Measurements from ENCODE around the gene ZNF670. TPM values are rescaled to one million over a fixed set of nuclear protein-coding genes. Genes with fewer than 3 reads are reported as not detected.
A peak's percentile ranks its signal among the peaks of the same experiment; 100 is the strongest.
"Not testable (repeated sequence)": the region's sequence is repeated elsewhere in the genome, so short reads cannot be mapped to it uniquely, and the experiment has no call there.

ZNF670 gene
- polyA plus RNA-seq, 1 of the 3 experiments (the other 2 are of a cell fraction): 0.84 TPM

DNA sequence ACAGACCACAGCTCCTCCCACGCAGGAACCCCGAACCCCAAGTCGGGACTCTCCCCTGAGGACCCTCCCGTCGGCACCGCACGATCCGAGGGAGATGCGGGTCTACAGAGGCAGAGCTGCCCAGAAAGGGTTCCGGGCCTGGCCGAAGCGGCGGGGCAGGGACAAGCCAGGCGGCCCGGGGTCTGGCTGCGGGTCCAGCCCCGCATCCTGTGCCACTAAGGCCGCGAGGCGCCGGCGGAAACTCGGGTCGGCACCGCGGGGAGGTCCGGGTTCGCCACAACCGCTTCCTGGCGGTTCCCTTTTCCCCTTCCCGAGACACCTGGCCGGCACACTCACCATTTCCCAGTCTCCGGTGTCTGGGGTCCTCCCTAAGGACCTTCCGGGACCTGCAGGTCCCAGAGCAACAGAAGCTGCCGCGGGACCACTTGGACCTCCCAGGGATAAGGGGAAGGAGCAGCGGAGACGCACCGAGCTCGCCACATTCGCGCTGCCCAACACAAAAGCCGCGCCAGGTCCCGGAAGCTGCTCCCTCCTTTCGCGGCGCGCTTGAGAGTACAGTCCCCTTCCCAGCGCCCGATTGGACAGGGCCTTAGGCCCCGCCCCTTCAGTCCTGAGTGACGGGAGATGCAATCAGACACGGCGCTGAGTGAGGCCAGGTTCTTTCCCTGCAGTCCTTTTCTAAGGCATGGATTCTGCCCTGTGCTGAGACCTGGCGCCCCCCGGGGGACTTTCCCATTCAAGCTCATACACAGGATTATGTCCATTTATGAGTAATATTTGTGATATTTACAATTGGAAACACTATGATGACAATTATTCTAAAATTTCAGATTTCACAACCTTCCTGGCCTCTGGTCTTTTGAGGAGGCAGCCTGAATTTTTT is at the start of gene ZNF670 (continued):
- no peak for TF ChIP-seq RXRA (IDR thresholded peaks at IDR 0.05; ENCODE audit: borderline replicate concordance, low read depth)
- no peak; the same call in 1 of the 2 replicates for TF ChIP-seq SIN3A (IDR thresholded peaks at IDR 0.05; ENCODE audit: borderline replicate concordance, low read depth, low read length)
- TF ChIP-seq EZH2phosphoT487 (IDR thresholded peaks at IDR 0.05; ENCODE audit: borderline replicate concordance, low read depth): no peak
- TF ChIP-seq FOXJ3 (CRISPR knock-in tag; IDR thresholded peaks at IDR 0.05): no peak
- TF ChIP-seq, protein P1, sequence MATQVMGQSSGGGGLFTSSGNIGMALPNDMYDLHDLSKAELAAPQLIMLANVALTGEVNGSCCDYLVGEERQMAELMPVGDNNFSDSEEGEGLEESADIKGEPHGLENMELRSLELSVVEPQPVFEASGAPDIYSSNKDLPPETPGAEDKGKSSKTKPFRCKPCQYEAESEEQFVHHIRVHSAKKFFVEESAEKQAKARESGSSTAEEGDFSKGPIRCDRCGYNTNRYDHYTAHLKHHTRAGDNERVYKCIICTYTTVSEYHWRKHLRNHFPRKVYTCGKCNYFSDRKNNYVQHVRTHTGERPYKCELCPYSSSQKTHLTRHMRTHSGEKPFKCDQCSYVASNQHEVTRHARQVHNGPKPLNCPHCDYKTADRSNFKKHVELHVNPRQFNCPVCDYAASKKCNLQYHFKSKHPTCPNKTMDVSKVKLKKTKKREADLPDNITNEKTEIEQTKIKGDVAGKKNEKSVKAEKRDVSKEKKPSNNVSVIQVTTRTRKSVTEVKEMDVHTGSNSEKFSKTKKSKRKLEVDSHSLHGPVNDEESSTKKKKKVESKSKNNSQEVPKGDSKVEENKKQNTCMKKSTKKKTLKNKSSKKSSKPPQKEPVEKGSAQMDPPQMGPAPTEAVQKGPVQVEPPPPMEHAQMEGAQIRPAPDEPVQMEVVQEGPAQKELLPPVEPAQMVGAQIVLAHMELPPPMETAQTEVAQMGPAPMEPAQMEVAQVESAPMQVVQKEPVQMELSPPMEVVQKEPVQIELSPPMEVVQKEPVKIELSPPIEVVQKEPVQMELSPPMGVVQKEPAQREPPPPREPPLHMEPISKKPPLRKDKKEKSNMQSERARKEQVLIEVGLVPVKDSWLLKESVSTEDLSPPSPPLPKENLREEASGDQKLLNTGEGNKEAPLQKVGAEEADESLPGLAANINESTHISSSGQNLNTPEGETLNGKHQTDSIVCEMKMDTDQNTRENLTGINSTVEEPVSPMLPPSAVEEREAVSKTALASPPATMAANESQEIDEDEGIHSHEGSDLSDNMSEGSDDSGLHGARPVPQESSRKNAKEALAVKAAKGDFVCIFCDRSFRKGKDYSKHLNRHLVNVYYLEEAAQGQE (IDR thresholded peaks at IDR 0.05; ENCODE audit: low read depth, low read length): no peak
- TF ChIP-seq SMC3 (IDR thresholded peaks at IDR 0.05; ENCODE audit: low read depth, low read length): peak; percentile 33; the same call in 1 of the 2 replicates
- TF ChIP-seq EP300 (IDR thresholded peaks at IDR 0.05; ENCODE audit: borderline replicate concordance in 1 of 2, low read depth in 1 of 2, low read length in 1 of 2): no peak
- TF ChIP-seq YY1 (IDR thresholded peaks at IDR 0.05; ENCODE audit: low read depth): no peak
- TF ChIP-seq POLR2AphosphoS5 (IDR thresholded peaks at IDR 0.05; ENCODE audit: low read depth, low read length): peak; percentile 82

DNA sequence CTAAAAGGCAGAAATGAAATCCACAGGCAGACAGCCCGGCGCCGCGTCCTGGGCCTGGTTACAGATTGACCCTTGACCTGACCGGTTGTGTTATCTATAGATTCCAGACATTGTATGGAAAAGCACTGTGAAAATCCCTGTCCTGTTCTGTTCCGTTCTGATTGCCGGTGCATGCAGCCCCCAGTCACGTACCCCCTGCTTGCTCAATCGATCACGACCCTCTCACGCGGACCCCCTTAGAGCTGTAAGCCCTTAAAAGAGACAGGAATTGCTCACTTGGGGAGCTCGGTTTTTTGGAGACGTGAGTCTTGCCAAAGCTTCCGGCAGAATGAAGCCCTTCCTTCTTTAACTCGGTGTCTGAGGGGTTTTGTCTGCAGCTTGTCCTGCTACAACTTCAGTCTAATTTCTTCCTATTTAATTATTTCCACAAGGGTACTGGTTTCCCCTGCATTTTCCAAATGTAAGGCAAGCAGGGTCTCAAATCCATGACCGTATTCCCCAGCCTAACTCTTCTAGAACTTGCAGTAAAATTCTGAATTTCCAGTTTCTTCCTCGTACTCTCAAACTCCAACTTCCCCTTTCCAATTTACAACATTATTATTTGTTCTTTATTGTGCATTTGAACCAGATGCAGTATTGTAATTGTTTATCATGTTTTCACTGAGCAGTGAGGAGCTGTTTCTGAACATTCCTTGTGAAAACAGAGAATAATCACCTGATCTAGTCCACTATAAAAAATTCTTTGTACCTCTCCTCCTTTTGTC is 49.1 kb upstream of the ZNF670 start:
- POLR2A ChIA-PET; H3K4me1 ChIP-seq (ENCODE audit: control insufficient read depth in 1 of 2, insufficient read depth in 2 of 2, low read depth in 1 of 2, low read length in 1 of 2); H3K27me3 ChIP-seq (ENCODE audit: insufficient read depth); H3K27ac ChIP-seq (ENCODE audit: low read depth in 2 of 2, low read length in 1 of 2); H3K9me3 ChIP-seq; H3K79me2 ChIP-seq (ENCODE audit: insufficient read depth); H4K20me1 ChIP-seq (ENCODE audit: insufficient read depth); DNase-seq; H3K9me2 ChIP-seq; H3K9ac ChIP-seq; CTCF ChIA-PET; H3K36me3 ChIP-seq (replicated peaks in 1 of 2; ENCODE audit: control insufficient read depth in 1 of 2, insufficient read depth in 2 of 2, low read length in 1 of 2); H2AFZ ChIP-seq (ENCODE audit: low read depth); H3F3A ChIP-seq (replicated peaks; ENCODE audit: insufficient read depth): not testable (repeated sequence)
- peak overlapping the region in 1 of 2 experiments; percentile 24; a peak in 2 of 4 replicates for H3K4me3 ChIP-seq (ENCODE audit: low read depth in 2 of 2, low read length in 1 of 2)
- WGBS (ENCODE audit: low lambda C conversion rate): 92% methylated on average over 11 of the region's 18 CpGs
- peak overlapping the region; percentile 40; the same call in 1 of the 2 replicates for H3K4me2 ChIP-seq

DNA sequence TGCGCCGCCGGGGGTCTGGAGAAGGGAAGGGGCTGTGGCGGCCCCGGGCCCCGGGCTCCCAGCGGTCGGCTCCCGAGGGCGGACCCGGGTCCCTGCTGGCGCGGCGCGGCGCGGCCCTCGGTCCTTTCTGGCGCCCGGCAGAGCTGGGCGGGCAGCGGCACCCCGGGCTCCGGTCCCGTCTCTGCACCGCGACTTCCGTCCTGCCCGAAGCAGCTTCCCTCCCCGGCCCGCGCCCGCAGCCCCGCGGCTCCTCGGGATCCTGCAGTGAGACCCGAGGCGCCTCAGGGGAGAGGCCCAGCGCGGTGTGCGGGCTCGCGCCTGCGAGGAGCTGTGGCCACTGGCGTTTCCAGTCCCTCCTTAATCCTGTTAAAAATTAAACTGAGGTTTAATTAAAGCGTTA is 48.0 kb upstream of the ZNF670 start:
- CTCF ChIA-PET; H3K27me3 ChIP-seq (ENCODE audit: insufficient read depth); H3F3A ChIP-seq (replicated peaks; ENCODE audit: insufficient read depth); DNase-seq; H2AFZ ChIP-seq (ENCODE audit: low read depth); H3K9me3 ChIP-seq; POLR2A ChIA-PET; H3K9me2 ChIP-seq; H3K79me2 ChIP-seq (ENCODE audit: insufficient read depth); H3K4me2 ChIP-seq; H3K4me3 ChIP-seq (ENCODE audit: low read depth in 2 of 2, low read length in 1 of 2); H3K4me1 ChIP-seq (ENCODE audit: control insufficient read depth in 1 of 2, insufficient read depth in 2 of 2, low read depth in 1 of 2, low read length in 1 of 2); H4K20me1 ChIP-seq (ENCODE audit: insufficient read depth); H3K27ac ChIP-seq (ENCODE audit: low read depth in 2 of 2, low read length in 1 of 2); H3K36me3 ChIP-seq (replicated peaks in 1 of 2; ENCODE audit: control insufficient read depth in 1 of 2, insufficient read depth in 2 of 2, low read length in 1 of 2); H3K9ac ChIP-seq: not testable (repeated sequence)
- no CpG with 5 or more reads among the region's 46 CpGs for WGBS (ENCODE audit: low lambda C conversion rate)

DNA sequence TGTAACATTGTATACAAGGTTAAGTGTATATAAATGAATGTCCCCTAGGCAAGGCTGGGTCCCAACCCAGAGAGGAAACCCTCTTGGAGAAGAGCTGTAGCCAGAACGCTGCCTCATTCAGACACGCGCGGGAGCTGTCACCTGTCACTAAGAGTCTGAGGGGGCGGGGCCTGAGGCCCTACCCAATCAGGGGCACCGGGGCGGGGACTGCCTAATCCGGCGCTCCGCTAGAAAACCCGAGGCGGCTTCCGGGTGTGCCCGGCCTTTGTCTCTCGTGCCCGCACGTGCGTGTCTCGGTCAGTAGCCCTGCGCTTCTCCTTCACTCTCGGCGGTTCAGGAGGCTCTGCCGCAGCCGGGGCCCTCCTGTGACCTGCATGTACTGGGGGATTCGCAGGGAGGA is 47.6 kb upstream of the ZNF670 start:
- H3K36me3 ChIP-seq (replicated peaks in 1 of 2; ENCODE audit: control insufficient read depth in 1 of 2, insufficient read depth in 2 of 2, low read length in 1 of 2); H3K4me2 ChIP-seq; H3K79me2 ChIP-seq (ENCODE audit: insufficient read depth); H2AFZ ChIP-seq (ENCODE audit: low read depth); H3K4me3 ChIP-seq (ENCODE audit: low read depth in 2 of 2, low read length in 1 of 2); POLR2A ChIA-PET; H3F3A ChIP-seq (replicated peaks; ENCODE audit: insufficient read depth); H3K9me2 ChIP-seq; DNase-seq; H3K9me3 ChIP-seq; H3K9ac ChIP-seq; H3K27ac ChIP-seq (ENCODE audit: low read depth in 2 of 2, low read length in 1 of 2); H3K4me1 ChIP-seq (ENCODE audit: control insufficient read depth in 1 of 2, insufficient read depth in 2 of 2, low read depth in 1 of 2, low read length in 1 of 2); CTCF ChIA-PET; H3K27me3 ChIP-seq (ENCODE audit: insufficient read depth); H4K20me1 ChIP-seq (ENCODE audit: insufficient read depth): not testable (repeated sequence)
- WGBS (ENCODE audit: low lambda C conversion rate): no CpG with 5 or more reads among the region's 25 CpGs

All from SK-N-SH (cell line).